H1 (cell line): ENCODE measurements around the gene TMEM179B. TPM values are rescaled to one million over a fixed set of nuclear protein-coding genes. Genes with fewer than 3 reads are reported as not detected.

Experiments
- CTCF ChIA-PET: fragments of 300-600 bp; sonication (Branson Sonifier 250); formaldehyde crosslinking; loops from one replicate; lab custom pipeline; 2021; ENCODE audit not compliant: partially characterized antibody; lab: Charles Lee
- POLR2A ChIA-PET: fragments of 300-600 bp; sonication (Branson Sonifier 250); formaldehyde crosslinking; loops from one replicate; lab custom pipeline; 2021; ENCODE audit warnings: inconsistent platforms; ENCODE audit not compliant: partially characterized antibody; lab: Charles Lee
- DNase-seq, 2 experiments: peaks; one replicate each; pipeline versions ENCODE4 v3.0.0 to v3.0.0-alpha.2; 2010 to 2022; ENCODE audit warnings: low spot score in 2 of 2, low read depth in 1 of 2, mixed read lengths in 1 of 2
- FAIRE-seq: peaks from 2 replicates; lab custom pipeline; 2011; peaks lifted over from hg19 to GRCh38; lab: Jason Lieb, UNC
- H2AFZ ChIP-seq: 2 replicates; pipeline ENCODE4 v1.8.1; 2012; ENCODE audit warnings: low read length, inconsistent platforms
- H2AK5ac ChIP-seq: 2 replicates; pipeline ENCODE4 v1.6.1; 2013; ENCODE audit warnings: low read depth, low read length
- H2BK120ac ChIP-seq: replicated peaks from 2 replicates; pipeline ENCODE3; 2013; ENCODE audit warnings: low read depth, low read length, inconsistent platforms
- H2BK12ac ChIP-seq: 2 replicates; pipeline ENCODE4 v1.6.1; 2013; ENCODE audit warnings: low read depth, low read length
- H2BK15ac ChIP-seq: 2 replicates; pipeline ENCODE4 v1.6.1; 2013; ENCODE audit warnings: low read length
- H2BK20ac ChIP-seq: 2 replicates; pipeline ENCODE4 v1.6.1; 2013; ENCODE audit warnings: low read length
- H2BK5ac ChIP-seq: 2 replicates; pipeline ENCODE4 v1.6.1; 2013; ENCODE audit warnings: low read depth, low read length
- H3K14ac ChIP-seq: 2 replicates; pipeline ENCODE4 v1.6.1; 2013; ENCODE audit warnings: inconsistent platforms; ENCODE audit not compliant: insufficient read length
- H3K18ac ChIP-seq: 2 replicates; pipeline ENCODE4 v1.6.1; 2013; ENCODE audit warnings: low read length; ENCODE audit errors: extremely low read depth
- H3K23ac ChIP-seq: 2 replicates; pipeline ENCODE4 v1.6.1; 2013; ENCODE audit warnings: inconsistent platforms; ENCODE audit not compliant: insufficient read length
- H3K23me2 ChIP-seq: 2 replicates; pipeline ENCODE4 v1.6.1; 2013; ENCODE audit warnings: low read depth, low read length
- H3K27ac ChIP-seq: 2 replicates; pipeline ENCODE4 v1.6.1; 2011; ENCODE audit warnings: low read depth, low read length, inconsistent platforms
- H3K27me3 ChIP-seq, 4 experiments: replicated peaks in 1 of 4; 1 replicate in 1 of 4; 2 replicates in 3 of 4; pipeline versions ENCODE4 v1.6.1 to v1.8.1; 2011 to 2013; ENCODE audit warnings: low read length in 3 of 4, mild to moderate bottlenecking in 3 of 4, inconsistent platforms in 2 of 4, mixed read lengths in 2 of 4, moderate library complexity in 1 of 4; ENCODE audit not compliant: control insufficient read depth in 3 of 4, insufficient read depth in 3 of 4; ENCODE audit errors: extremely low read depth in 1 of 4
- H3K36me3 ChIP-seq, 4 experiments: 2 replicates each; pipeline versions ENCODE4 v1.6.1 to v1.8.1; 2011 to 2013; ENCODE audit warnings: mild to moderate bottlenecking in 4 of 4, low read length in 3 of 4, moderate library complexity in 2 of 4, control low read depth in 1 of 4, inconsistent platforms in 1 of 4; ENCODE audit not compliant: insufficient read depth in 4 of 4, control insufficient read depth in 2 of 4
- H3K4ac ChIP-seq: replicated peaks from 2 replicates; pipeline ENCODE3; 2013; ENCODE audit warnings: low read length, low read depth, mixed read lengths, inconsistent platforms; ENCODE audit not compliant: insufficient read length
- H3K4me1 ChIP-seq, 4 experiments: replicated peaks in 1 of 4; 1 replicate in 1 of 4; 2 replicates in 3 of 4; pipeline versions ENCODE4 v1.6.1 to v1.8.1; 2011 to 2013; ENCODE audit warnings: low read length in 3 of 4, inconsistent platforms in 2 of 4, mixed read lengths in 1 of 4; ENCODE audit not compliant: insufficient read depth in 4 of 4, control insufficient read depth in 3 of 4
- H3K4me2 ChIP-seq, 2 experiments: 2 replicates each; pipeline versions ENCODE4 v1.6.1 to v1.8.1; 2011 to 2013; ENCODE audit warnings: low read depth in 2 of 2, low read length in 2 of 2, control low read depth in 1 of 2, inconsistent platforms in 1 of 2, mild to moderate bottlenecking in 1 of 2; ENCODE audit not compliant: insufficient read depth in 1 of 2
- H3K4me3 ChIP-seq, 4 experiments: fragments of 200-600, 300-600 bp in 1 of 4; sonication (generic), shearing (Covaris generic), sonication (Bioruptor Twin) in 1 of 4; 2 replicates each; pipeline versions ENCODE4 v1.5.1 to v1.8.1; 2011 to 2016; ENCODE audit warnings: low read length in 4 of 4, low read depth in 3 of 4, control low read depth in 2 of 4, inconsistent platforms in 2 of 4, mild to moderate bottlenecking in 2 of 4, mixed read lengths in 1 of 4, moderate library complexity in 1 of 4; ENCODE audit not compliant: insufficient read depth in 2 of 4; ENCODE audit errors: extremely low read depth in 1 of 4
- H3K56ac ChIP-seq: replicated peaks from 2 replicates; pipeline ENCODE3; 2013; ENCODE audit warnings: low read depth, mild to moderate bottlenecking, mixed read lengths, low read length, inconsistent platforms; ENCODE audit not compliant: insufficient read length
- H3K79me1 ChIP-seq: 2 replicates; pipeline ENCODE4 v1.6.1; 2013; ENCODE audit warnings: low read depth, low read length, control low read depth
- H3K79me2 ChIP-seq, 2 experiments: 2 replicates each; pipeline versions ENCODE4 v1.6.1 to v1.8.1; 2012 to 2013; ENCODE audit warnings: low read length in 2 of 2, mild to moderate bottlenecking in 2 of 2, inconsistent platforms in 1 of 2; ENCODE audit not compliant: insufficient read depth in 2 of 2, control insufficient read depth in 1 of 2
- H3K9ac ChIP-seq, 4 experiments: replicated peaks in 1 of 4; 1 replicate in 1 of 4; 2 replicates in 3 of 4; pipeline versions ENCODE4 v1.6.1 to v1.8.1; 2011 to 2013; ENCODE audit warnings: low read depth in 3 of 4, low read length in 3 of 4, control low read depth in 2 of 4, mild to moderate bottlenecking in 2 of 4, moderate library complexity in 2 of 4, inconsistent platforms in 1 of 4; ENCODE audit errors: extremely low read depth in 1 of 4
- H3K9me3 ChIP-seq, 2 experiments: 2 replicates each; pipeline versions ENCODE4 v1.6.1 to v1.8.1; 2012 to 2013; ENCODE audit warnings: mild to moderate bottlenecking in 2 of 2, moderate library complexity in 2 of 2, control low read depth in 1 of 2, inconsistent platforms in 1 of 2, low read depth in 1 of 2, low read length in 1 of 2, mixed read lengths in 1 of 2; ENCODE audit not compliant: insufficient read depth in 2 of 2
- H4K20me1 ChIP-seq, 2 experiments: replicated peaks in 1 of 2; 2 replicates each; pipeline versions ENCODE3 to v1.8.1; 2011 to 2013; ENCODE audit warnings: inconsistent platforms in 2 of 2, low read length in 2 of 2, mild to moderate bottlenecking in 1 of 2; ENCODE audit not compliant: insufficient read depth in 2 of 2, control insufficient read depth in 1 of 2
- H4K5ac ChIP-seq: 2 replicates; pipeline ENCODE4 v1.6.1; 2013; ENCODE audit warnings: low read length, low read depth, mixed read lengths, inconsistent platforms; ENCODE audit not compliant: insufficient read length
- H4K8ac ChIP-seq: 2 replicates; pipeline ENCODE4 v1.8.0; 2013; ENCODE audit warnings: mild to moderate bottlenecking, moderate library complexity, low read length, inconsistent platforms; ENCODE audit not compliant: insufficient read depth; ENCODE audit errors: extremely low read depth
- H4K91ac ChIP-seq: replicated peaks from 2 replicates; pipeline ENCODE3; 2013; ENCODE audit warnings: low read length, mixed read lengths, inconsistent platforms; ENCODE audit not compliant: insufficient read length
- ASH2L ChIP-seq: fragments of 200-600, 300-600 bp; sonication (generic); IDR thresholded peaks from one replicate; pipeline ENCODE4 v1.7.1; 2017; ENCODE audit warnings: low read length
- EP300 ChIP-seq, 2 experiments: IDR thresholded peaks; 1 replicate in 1 of 2; 2 replicates in 1 of 2; pipeline ENCODE4 v1.6.1; 2011 to 2012; ENCODE audit warnings: low read depth in 2 of 2, low read length in 2 of 2, mild to moderate bottlenecking in 2 of 2, borderline replicate concordance in 1 of 2, inconsistent platforms in 1 of 2, moderate library complexity in 1 of 2
- RAD21 ChIP-seq, 2 experiments: IDR thresholded peaks in 1 of 2; conservative IDR thresholded peaks in 1 of 2; 2 replicates each; pipeline ENCODE4 v1.6.1; 2011; ENCODE audit warnings: low read depth in 2 of 2, low read length in 2 of 2, improper control_type of control experiment in 1 of 2, inconsistent platforms in 1 of 2, mild to moderate bottlenecking in 1 of 2, moderate library complexity in 1 of 2
- RXRA ChIP-seq: IDR thresholded peaks from 2 replicates; pipeline ENCODE4 v1.6.1; 2011; ENCODE audit warnings: low read depth, mild to moderate bottlenecking, low read length, moderate library complexity; ENCODE audit not compliant: insufficient read depth
- SAP30 ChIP-seq: fragments of 300-600 bp; sonication (generic); IDR thresholded peaks from 2 replicates; pipeline ENCODE4 v1.7.1; 2012; ENCODE audit warnings: low read length, moderate library complexity, mild to moderate bottlenecking, inconsistent platforms; ENCODE audit not compliant: insufficient read depth, insufficient replicate concordance
- SP4 ChIP-seq: IDR thresholded peaks from 2 replicates; pipeline ENCODE4 v1.6.1; 2012; ENCODE audit warnings: low read length, inconsistent platforms
- TAF7 ChIP-seq: optimal IDR thresholded peaks from 2 replicates; pipeline ENCODE3; 2011; ENCODE audit warnings: low read depth, mild to moderate bottlenecking, inconsistent platforms, low read length, moderate library complexity, borderline replicate concordance
- WGBS, 2 experiments: shearing (Covaris generic) in 1 of 2; methylation state at CpG; one replicate each; pipeline versions ENCODE4 v1.1.6 to v1.1.7; 2013 to 2015; ENCODE audit warnings: low lambda C conversion rate in 2 of 2, mixed read lengths in 2 of 2, inconsistent platforms in 1 of 2, low coverage in 1 of 2, missing lambda C conversion rate in 1 of 2; ENCODE audit not compliant: insufficient replicate concordance in 2 of 2, insufficient coverage in 1 of 2, insufficient read length in 1 of 2; ENCODE audit errors: extremely low coverage in 1 of 2, missing lambda C conversion rate in 1 of 2; 5-methylcytosine and 5-hydroxymethylcytosine counted together
- polyA plus RNA-seq, 7 experiments: library from polyadenylated mRNA; depleted of rRNA in 3 of 7; stranded (reverse) in 5 of 7; unstranded in 2 of 7; fragments of >200 nt in 5 of 7; fragments of 200-250 nt in 2 of 7; gene quantifications; 1 replicate in 5 of 7; 2 replicates in 1 of 7; 4 replicates in 1 of 7; pipeline versions ENCODE4 v1.2.1 to v1.2.3, GENCODE V29; 2011 to 2013; ENCODE audit warnings: missing spikeins in 2 of 7, mixed read lengths in 2 of 7
- total RNA-seq: library from RNA; stranded (reverse); fragmentation: NEBNext Ultra II Directional; extraction: Animal tissue kit (Norgen Biotek cat#: 25700); gene quantifications from 2 replicates; pipeline ENCODE4 v1.2.1, GENCODE V29; 2021

The TMEM179B gene
- total and polyA plus RNA-seq, 2 of the 8 experiments (the other 6 are each of a cell fraction or from before 2014, with no cell fraction given): 18.6 to 62.2 TPM

- Histone ChIP-seq H3K23me2 (peaks cover 3% of the 10 kb centered on the region), H3K4ac (no peak overlapping the region), H3K14ac (no peak overlapping the region), H3K4me3 (no peak overlapping the region), H2BK120ac (no peak overlapping the region), H4K91ac (no peak overlapping the region), H4K20me1 (peaks cover 0 to 3% of the 10 kb centered on the region in 2 experiments), H3K23ac (no peak overlapping the region), H3K4me1 (peaks cover 0 to 9% (median 5%) of the 10 kb centered on the region in 4 experiments; a peak in 6 of 7 replicates), H2BK15ac (no peak overlapping the region), H3K18ac (no peak overlapping the region), H4K8ac (no peak overlapping the region), H3K27me3 (no peaks in the 10 kb centered on the region), H3K9me3 (no peaks in the 10 kb centered on the region), H3K4me2 (no peak overlapping the region), H2BK12ac (no peak overlapping the region), H3K27ac (no peak overlapping the region), H2AK5ac (no peak overlapping the region), H3K56ac (no peak overlapping the region), H2BK5ac (no peak overlapping the region), H3K9ac (no peak overlapping the region), H3K36me3 (peaks cover 7 to 21% (median 13%) of the 10 kb centered on the region in 4 experiments; a peak in 7 of 8 replicates), H2AFZ (no peak overlapping the region), H3K79me2 (peaks cover 0 to 19% of the 10 kb centered on the region in 2 experiments; a peak in 2 of 4 replicates), H3K79me1 (peaks cover 6% of the 10 kb centered on the region; the same call in 1 of the 2 replicates), H4K5ac (no peak overlapping the region), H2BK20ac (no peak overlapping the region)
- 92% methylated on average over 6 of the region's 6 CpGs; no CpG with 5 or more reads in 1 of the 2 experiments for WGBS, 2 experiments
- FAIRE-seq: no peak
- ChIA-PET CTCF (interaction anchor here (0.7 to 10.2 kb wide), 7 partner anchors 11 to 85 kb away, joined by 3 to 94 read pairs (median 3); partner anchors contain the start of genes TMEM179B and ZBTB3), POLR2A (interaction anchor here (0.6 to 3.9 kb wide), 16 partner anchors 12 to 103 kb away, joined by 3 to 22 read pairs (median 4); partner anchors contain the start of genes BSCL2, GNG3, POLR2G and TMEM179B)
- TF ChIP-seq ASH2L (no peak), EP300 (IDR thresholded peaks at IDR 0.05; ENCODE audit: borderline replicate concordance in 1 of 2, low read depth in 2 of 2, low read length in 2 of 2) (no peak), TAF7 (no peak), RXRA (no peak), SP4 (no peak), SAP30 (no peak), RAD21 (IDR thresholded peaks at IDR 0.05 in 1 of 2, conservative IDR thresholded peaks at IDR 0.05 in 1 of 2; ENCODE audit: low read depth in 2 of 2, low read length in 2 of 2) (no peak)
- no peak for DNase-seq
These were observed 12.8 kb upstream of the TMEM179B start for GRCh38 chr11:62774407-62774806.
